NCI-H128 (cell line): ENCODE results near the gene KCNA1.

Source experiments
- DNase-seq: peaks from one replicate; lab custom pipeline; 2025; ENCODE audit not compliant: unreplicated experiment; lab: John Stamatoyannopoulos, UW

KCNA1 gene

DNA sequence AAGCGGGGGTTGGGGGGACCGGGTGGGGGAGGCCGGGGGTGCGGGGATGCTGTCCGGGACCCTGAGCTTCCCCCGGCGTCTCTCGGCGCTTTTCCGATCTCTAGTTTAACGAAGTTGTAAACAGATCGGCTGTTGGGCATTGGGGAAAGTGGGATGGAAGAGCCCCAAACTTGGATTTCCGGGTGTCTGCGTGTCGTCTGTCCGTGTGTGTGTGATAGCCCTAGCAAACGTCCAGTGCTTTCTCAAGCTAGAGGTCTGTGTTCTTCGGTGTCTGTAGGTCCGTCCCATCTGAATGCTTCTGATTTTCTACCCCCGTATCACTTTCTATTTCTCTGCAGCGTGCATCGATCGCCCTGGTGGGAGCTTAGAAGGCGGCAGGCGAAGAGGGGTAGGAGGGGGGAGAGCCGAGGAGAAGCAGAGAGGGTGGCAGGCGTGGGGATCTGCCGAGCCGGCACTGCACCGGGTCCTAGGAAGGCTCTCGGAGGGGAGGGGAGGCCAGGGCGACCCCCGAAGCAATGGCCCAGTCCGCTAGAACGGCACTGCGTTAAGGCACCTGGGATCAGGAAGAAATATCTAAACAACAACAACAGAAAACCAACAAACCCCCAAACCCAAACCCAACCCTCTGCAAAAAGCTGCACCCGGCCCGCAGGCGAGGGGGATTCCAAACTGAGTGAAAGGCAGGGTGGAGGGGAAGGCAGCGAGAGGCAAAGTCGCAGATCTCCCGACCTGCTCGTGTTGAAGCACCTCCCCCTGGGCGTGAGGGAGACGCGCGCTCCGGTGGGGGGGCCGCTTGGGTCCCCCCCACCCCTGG lies 1.0 kb downstream of the KCNA1 start:
- no peak for DNase-seq

DNA sequence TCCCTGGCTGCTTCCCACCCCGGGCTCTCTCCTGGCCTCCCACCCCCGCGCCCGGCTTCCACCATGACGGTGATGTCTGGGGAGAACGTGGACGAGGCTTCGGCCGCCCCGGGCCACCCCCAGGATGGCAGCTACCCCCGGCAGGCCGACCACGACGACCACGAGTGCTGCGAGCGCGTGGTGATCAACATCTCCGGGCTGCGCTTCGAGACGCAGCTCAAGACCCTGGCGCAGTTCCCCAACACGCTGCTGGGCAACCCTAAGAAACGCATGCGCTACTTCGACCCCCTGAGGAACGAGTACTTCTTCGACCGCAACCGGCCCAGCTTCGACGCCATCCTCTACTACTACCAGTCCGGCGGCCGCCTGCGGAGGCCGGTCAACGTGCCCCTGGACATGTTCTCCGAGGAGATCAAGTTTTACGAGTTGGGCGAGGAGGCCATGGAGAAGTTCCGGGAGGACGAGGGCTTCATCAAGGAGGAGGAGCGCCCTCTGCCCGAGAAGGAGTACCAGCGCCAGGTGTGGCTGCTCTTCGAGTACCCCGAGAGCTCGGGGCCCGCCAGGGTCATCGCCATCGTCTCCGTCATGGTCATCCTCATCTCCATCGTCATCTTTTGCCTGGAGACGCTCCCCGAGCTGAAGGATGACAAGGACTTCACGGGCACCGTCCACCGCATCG lies 1.8 kb downstream of the KCNA1 start:
- no peak for DNase-seq

DNA sequence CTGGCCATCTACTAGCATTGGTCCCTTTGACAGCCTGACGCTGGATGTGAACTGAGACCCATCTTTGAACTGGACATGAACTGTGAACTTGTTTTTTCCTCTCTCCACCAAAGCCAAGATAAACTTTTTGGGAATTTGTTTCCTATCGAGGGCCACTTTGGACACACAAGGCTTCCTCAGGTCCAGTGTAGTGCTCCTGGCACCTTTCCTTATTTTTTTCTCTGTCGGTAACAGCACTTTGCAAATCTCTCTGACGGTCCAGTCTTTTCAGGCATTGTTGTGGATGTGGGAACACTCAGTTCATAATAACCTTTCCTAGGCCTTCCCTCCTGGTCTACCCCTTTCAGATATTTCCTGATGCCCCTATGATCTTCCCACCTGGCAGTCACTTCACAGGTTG lies 5.0 kb downstream of the KCNA1 start:
- no peak for DNase-seq

DNA sequence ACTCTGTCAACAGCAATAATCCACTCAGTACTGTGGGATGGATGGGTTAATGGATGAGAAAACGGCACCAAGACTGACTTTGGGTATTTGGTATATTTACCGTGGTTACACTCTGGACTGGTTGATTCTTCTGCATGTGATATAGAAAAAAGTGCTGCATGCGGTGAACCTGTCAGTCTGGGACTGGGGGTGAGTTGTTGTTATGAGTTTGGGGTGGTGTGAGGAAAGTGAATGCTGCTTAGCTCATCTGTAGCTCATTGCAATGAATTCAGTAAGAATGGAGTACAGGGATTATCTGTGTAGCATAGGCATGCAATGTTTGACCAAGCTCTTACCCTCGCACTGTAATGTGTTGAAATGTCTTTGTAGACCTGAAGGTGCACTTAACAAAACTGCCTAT lies 6.0 kb downstream of the KCNA1 start:
- no peak for DNase-seq

DNA sequence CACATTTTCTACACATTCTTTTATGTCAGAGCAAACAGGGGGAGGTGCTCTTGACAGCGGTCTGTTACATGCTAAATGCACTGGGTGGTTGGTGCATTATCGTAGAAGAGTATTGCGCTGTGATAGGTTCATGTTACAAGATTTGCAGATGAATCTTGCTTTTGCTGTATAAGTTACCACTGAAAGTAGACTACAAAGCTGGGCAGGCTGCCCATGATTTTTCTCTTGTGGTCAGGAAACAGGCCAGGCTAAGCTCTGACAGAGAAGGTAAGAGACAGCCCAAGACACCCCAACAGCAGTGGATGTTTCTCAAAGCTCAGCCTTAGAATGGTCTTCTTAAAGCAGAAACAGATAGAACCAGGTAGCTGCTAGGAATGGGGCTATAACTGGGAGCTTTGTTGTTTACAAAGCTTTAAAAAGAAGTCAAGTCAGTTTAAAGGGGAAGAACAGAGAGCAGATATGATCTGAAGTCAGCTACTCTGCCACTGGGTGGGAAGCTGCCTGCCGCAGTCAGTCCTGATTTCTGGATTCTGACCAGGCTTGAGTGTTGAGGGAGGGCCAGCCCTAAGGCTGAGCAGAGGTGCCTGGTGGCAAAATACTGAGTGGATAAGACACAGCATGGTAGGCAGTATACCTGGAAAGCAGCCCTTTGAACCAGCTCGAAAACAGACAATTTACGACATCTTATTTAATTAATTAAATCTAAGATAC lies 9.4 kb downstream of the KCNA1 start:
- no peak for DNase-seq

DNA sequence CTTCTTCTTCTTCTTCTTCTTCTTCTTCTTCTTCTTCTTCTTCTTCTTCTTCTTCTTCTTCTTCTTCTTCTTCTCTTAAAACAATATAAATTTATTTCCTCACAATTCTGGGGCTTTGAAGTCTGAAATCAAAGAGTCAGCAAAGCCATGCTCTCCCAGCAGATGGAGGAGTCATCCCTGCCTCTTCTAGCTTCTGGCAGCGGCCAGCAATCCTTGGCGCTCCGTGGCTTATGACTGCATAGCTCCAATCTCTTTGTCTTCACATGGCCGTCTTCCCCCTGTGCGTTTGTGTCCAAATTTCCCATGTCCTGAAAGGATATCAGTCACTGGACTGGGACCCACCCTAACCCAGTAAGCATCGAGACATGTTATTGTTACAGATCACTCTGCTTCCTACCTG lies 22.9 kb downstream of the KCNA1 start:
- no peak for DNase-seq

DNA sequence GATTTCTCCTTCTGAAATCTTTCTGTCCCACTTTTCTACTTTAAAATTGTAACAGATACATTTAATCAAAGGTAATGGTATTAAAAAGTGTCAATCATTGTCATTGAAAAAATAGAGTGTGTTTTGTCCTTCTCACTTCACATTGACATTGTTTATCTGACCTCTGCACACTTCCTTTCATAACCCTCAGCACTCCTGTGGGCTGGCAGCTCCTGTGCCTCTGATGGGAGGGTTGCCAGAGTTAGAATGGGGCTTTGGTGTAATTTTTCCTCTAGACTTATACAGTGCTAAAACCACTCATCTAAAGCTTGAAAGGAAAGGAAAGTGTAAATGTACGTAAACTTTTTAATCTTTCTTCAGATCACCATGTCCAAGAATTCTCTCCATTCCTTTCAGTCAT lies 23.7 kb downstream of the KCNA1 start:
- DNase-seq: no peak

DNA sequence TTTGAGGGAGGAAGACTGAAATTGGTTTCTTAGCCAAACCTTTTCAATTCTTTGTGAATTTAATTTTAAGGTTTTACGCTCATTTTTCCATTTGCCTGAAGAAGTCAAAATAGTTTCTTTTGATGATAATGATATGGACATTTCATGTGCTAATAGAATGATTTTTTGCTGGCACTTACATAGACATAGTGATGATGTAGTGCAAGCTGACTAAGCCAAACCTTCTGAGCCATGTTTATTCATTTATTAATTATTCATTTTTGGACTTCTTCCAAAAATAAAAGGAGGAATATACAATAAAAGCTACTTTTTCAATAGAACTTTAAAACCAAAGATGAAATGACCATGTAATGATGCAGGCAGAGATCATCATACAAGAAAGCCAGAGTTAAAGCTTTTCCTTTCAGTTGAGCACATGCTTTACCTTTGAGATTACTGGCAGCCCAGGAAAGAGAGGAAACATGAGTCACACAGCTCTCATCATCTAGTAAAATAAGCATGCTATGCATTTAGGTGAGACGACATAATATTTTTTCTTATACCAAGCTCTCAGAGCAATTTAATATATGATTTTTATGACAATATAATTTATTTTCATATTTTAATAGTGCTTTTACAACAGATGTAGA lies 24.8 kb downstream of the KCNA1 start:
- DNase-seq: no peak

DNA sequence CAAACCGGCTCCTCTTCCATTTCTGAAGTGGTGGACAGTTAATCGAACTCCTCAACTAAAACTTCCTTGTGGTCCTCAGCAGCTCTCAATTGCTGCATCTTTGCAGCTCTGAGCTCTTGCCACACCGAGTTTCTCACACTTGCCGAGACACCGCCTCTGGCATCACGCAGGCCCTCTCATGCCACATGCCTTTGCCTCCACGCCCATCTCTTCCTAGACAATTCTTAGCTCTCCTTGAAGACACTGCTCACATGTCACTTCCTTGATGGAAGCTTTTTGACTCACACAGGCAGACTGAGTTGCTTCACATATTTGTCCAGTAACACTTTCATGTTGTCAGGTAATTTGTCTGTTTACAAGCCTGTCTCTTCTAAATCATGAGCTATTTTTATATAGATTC lies 29.2 kb downstream of the KCNA1 start:
- DNase-seq: no peak

DNA sequence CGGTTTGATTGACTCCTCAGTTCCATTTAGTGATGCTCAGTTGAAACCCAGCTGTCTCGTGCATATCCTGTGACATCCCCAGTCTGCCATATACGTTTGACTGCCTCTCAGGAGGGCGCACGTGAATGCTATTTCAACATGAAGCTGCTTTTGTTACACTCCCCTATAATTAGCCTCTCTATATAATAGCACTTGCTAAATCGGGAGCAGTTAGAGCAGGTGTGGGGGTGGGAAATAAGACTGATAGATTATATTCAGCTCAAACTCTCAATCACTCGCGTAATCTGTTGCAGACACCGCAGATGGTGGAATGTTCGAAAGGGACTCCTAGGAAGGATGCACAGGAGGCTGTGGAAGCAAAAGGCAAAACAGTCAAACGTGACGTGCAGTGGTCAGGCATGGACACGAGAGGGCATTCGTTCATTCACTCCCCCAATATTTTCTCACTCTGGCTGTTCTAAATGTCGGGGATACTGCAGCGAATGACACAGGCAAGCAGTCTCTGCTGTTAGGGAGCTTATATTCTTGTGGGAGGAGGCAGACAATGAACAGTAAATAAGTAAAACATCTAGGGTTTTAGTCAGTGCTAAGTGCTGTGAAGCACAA lies 29.8 kb downstream of the KCNA1 start:
- no peak for DNase-seq

DNA sequence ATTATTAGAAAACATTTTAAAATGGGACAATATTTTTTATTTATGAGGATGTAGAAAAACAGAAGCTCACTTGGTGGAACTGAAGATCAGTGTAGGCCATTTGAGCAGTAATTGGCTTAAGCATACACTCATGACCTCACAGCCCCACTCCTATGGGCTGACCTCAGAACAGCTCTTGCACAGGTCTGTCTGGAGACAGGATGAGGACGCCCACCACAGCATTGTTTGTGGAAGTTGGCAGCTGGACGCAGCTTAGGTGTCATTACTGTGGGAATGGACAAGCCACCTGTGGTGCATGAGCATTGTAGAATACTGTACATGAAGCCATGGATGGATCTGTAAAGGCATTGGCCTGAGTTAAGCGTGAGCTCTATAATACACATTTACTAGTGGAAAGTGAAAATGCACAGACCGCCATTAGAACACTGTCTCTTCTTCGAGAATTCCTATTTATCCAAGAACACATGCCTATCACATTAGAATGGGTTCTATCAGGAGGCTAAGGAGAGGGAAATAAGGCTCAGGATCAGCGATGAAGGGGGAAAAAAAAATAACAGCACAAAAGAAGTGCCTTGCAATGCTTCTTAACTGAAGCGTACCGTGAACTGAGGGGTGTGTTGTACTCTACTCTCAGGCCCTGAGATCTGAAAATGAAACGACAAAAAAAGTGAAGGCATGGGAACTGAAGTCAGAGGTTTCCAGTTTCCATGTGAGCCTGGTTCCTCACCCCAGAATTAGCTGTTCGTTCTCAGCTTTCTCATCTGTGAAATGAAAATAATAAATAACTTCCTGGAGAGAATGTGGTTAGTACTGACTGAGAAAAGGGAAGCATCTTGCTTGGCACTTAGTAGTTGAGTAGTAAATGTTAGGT lies 33.6 kb downstream of the KCNA1 start:
- no peak for DNase-seq

DNA sequence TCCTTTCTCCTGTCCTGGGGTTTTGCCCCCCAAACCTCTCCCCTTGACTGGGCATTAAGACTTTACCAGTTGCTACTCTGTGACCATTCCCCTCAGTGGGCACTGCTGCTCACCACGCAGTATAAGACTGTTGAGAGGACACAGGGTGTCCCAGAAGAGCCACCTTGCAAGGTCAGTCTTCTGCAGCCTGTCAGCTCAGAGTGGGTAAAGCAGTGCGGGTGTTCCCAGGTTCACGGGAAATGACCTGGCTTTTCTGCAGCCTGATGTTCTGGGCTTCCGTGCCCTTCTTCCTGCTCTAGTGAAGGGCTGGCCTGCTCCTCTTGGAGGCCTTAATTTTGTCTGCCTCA lies 34.2 kb downstream of the KCNA1 start:
- no peak for DNase-seq

DNA sequence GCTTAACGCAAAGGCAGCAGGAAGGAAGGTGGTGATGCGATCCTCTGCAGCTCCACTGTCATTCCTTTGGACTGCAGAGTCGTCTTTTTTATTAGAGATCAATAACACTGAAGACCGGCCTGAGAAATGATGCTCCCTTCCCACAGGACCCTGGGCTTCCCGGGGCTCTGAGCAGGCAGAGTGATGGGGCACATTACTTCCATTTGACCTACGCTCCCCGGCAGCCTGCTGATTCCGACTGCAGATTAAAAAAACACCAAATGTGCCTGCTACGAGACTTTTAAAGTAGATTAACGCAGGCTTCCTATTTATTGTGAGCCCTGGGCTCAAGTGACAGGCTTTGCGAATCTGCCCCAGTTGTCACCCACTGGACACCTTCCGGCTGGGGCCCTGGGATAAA lies 37.5 kb downstream of the KCNA1 start:
- DNase-seq: no peak

DNA sequence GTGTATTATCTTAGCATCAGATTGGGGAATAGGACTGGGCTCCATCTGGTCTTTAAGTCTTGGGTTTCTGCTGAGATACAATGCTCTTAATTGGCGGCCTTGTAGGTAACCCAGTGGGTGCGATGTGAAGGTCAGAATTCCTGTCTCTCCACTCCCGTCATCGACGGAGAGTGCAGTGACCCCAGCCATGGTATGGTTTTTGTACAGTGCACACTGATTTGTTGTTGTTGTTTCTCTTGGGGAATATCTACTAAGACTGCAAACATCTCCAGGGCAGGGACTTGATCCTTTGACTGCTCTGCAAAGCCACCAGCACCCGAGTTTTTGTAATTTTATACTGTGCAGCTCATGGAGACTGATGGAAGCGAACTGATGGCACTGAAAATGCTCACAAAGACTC lies 41.4 kb downstream of the KCNA1 start:
- no peak for DNase-seq

DNA sequence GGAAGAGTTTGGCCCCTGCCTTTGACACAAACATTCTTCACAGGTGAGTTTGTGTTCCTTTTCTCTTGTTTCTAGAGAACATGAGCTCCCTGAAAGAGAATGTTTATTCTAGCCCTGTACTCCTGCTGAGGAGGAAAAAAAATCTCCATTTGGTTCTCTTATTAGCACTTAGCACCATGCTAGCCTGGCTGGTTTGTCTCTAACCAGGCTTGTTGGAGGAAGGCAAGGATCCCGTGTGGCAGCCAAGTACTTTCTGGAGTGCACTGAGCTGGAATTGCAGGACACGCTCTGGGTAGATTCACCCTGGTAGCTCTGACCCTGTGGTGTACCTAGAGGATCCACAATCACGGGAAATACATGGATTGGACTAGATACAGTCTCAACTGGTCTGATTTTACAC lies 41.9 kb downstream of the KCNA1 start:
- DNase-seq: no peak

DNA sequence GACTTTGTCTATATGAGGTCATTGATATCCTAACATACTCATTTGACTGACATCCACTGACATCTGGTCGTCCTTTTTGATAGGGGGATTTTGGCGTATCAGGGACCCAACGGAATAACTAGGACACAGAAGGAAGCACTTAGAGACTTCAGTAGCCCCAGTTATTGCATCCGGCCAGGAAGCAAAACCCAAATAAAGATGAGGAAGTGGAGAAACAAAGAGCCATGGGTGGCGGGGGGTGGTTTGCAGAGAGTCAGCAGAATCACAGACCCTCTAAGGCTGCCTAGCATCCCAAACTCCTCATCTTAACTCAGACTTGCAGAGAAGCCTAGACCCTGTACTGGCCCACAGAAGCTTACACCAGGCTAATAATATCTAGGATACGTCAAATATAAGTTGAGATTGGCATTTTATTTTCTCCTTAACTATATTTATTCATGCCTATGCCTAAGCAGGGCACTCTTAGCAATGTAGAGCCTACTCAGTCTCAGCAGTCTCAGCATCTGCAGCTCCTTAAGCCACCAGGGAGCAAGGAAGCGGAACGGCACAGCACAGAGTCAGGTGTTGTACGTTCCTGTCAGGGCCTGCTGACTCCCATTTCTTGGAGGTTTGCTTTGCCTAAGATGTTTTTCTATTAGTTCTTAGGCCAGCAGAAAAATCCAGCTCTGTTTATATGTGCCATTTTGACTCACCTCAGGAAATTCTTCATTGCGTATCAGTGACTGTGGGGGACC lies 45.1 kb downstream of the KCNA1 start:
- DNase-seq: no peak

DNA sequence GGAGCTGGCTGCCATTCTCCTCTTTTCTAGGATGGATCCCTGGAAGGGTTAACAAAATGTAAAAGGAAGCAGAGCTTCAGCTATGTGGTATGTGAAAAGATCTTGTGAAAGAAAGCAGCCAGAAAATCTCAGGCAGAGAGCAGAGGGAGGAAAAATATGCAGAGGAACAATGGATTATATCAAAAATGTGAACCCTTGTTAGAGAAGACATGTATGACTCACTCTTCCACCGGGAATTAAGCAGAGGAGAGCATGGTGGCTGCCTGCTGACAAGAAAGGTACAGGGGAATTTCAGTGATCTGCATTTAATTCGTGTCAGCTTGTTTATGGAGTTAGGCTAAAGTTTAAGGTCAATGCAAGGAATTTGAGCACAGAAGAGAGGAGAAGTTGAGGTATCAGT lies 46.3 kb downstream of the KCNA1 start:
- no peak for DNase-seq

DNA sequence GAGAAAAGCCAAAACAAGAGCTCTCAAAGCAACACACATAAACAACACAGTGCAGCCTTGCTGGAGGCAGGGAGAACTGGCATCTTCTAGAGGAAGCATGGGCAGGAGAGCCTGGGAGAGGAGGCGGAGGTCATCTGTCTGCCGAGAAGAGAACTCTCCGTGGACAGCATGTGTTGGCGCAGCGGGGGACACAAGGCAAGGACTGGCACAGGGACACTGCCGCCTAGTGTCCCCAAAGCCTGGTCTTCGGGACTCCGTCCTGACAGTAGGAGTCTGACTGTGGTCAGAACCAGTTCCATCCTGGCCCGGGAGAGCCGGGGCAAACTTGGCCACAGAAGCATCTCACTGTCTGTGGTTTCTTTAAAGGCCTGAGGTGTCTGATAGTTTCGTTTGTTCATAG lies 47.3 kb downstream of the KCNA1 start:
- DNase-seq: no peak

DNA sequence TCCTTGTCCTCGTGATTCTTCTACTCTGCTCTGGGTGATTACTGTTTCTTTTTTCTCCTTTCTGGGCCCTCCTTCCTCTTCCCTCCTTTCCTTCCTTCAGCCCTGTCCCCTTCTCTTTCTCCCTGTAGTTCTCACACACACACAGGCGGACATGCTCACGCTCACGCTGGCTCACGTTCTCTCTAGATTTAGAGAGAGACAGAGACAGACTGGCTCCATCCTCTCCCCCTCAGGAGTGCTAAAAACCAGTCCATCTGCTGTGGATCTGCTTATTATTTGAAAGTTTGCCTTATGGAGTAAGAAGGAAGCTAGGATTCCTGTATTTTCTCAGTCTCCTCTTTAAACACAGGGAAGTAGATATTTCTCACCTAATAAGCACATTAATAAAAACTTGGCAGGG lies 48.1 kb downstream of the KCNA1 start:
- no peak for DNase-seq
